ENCODE measurements around the gene GARS1.
A peak's percentile ranks its signal among the peaks of the same experiment; 100 is the strongest.

GARS1 gene, protein sequence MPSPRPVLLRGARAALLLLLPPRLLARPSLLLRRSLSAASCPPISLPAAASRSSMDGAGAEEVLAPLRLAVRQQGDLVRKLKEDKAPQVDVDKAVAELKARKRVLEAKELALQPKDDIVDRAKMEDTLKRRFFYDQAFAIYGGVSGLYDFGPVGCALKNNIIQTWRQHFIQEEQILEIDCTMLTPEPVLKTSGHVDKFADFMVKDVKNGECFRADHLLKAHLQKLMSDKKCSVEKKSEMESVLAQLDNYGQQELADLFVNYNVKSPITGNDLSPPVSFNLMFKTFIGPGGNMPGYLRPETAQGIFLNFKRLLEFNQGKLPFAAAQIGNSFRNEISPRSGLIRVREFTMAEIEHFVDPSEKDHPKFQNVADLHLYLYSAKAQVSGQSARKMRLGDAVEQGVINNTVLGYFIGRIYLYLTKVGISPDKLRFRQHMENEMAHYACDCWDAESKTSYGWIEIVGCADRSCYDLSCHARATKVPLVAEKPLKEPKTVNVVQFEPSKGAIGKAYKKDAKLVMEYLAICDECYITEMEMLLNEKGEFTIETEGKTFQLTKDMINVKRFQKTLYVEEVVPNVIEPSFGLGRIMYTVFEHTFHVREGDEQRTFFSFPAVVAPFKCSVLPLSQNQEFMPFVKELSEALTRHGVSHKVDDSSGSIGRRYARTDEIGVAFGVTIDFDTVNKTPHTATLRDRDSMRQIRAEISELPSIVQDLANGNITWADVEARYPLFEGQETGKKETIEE

DNA sequence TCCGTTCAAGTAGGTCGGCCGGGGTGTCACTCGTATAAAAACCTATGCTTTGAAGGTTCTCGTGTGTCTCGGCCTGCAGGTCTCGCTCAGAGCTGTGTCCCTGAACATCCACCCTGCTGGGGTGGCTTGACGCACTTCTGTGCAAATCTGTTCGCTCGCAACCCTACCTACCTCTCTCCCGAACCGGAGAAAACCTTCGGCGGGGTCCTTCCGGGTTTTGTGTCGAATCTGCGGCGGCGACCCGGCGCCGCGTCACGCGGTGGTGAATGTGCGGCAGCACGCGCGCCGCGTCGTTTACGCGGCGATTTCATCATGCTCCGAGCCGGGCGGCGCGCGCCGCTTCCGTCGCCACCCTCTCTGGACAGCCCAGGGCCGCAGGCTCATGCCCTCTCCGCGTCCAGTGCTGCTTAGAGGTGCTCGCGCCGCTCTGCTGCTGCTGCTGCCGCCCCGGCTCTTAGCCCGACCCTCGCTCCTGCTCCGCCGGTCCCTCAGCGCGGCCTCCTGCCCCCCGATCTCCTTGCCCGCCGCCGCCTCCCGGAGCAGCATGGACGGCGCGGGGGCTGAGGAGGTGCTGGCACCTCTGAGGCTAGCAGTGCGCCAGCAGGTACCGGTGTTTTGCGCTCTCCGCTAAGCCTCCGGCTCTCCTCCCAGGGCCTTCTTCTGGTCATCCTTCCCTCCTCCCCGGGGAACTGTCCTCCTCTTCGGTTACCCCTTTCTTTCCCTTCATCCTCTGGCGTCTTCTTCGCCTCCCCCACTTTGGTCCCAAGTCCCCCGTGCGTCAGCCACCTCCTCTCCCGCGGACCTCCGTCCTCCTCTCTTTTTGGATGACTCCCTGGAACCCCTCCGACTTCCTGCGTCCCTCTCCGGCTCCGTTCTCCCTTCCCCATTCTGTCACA is at the start of gene GARS1:
GARS1 (plus strand) TSS at position 339 of the 896 bp plus-strand sequence; CDS start at position 383, 44 bp downstream.
- H3K36me3 ChIP-seq (ENCODE audit: control insufficient read depth, insufficient read depth, low read length) = peaks cover under 1% of the 10 kb centered on the region
- peak within 1 kb of the TSS; percentile 99 for H3K9ac ChIP-seq (ENCODE audit: low read depth, low read length)
- no peaks in the 10 kb centered on the region for H3K4me1 ChIP-seq (ENCODE audit: control insufficient read depth, insufficient read depth, low read length)

DNA sequence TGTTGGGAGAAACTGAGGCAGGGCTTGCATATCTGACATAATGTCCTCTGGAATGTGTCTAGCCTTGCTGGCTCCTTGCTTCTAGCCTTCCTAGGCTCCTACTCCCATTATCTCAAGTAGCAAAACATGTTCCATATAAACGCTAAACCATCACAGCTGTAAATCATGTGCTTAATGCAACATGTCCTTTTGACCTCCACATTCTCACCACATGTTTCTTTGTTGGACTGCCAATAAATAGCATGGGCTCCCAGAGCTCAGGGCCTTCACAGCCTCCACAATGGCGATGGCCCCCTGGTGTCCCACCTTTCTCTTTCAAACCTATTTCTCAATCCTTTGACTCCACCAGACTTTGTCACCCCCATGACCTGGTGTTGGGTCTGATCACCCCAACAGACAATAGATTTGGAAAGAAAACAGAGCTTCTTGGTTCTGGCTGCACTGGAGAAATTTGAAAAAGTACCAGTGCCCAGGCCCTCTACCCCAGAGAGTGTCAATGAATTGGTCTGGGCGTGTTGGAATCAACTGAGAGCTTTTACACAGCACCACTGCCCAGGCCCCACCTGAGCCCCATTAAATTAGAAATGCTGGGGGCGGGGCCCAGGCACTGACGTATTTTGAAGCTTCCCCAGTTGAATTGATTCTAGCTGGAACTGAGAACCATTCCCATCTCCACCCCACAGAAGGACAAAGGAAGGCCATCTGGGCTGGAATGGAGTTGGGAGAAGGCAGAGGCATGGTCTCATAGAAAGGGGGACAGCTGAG is 48.7 kb upstream of the GARS1 start:
- Histone ChIP-seq H3K4me3 (ENCODE audit: low read depth, low read length) (no peak overlapping the region), H3K9me3 (ENCODE audit: control insufficient read depth, insufficient read depth, low read length) (no peaks in the 10 kb centered on the region), H3K9ac (ENCODE audit: low read depth, low read length) (no peak overlapping the region), H3K36me3 (ENCODE audit: control insufficient read depth, insufficient read depth, low read length) (no peaks in the 10 kb centered on the region), H3K4me1 (ENCODE audit: control insufficient read depth, insufficient read depth, low read length) (peaks cover 10% of the 10 kb centered on the region), H3K27me3 (ENCODE audit: control insufficient read depth, insufficient read depth, low read length) (no peaks in the 10 kb centered on the region)

More for the DNA sequence above, at the start of gene GARS1:
- Histone ChIP-seq H3K9me3 (ENCODE audit: control insufficient read depth, insufficient read depth, low read length) (no peaks in the 10 kb centered on the region), H3K27me3 (ENCODE audit: control insufficient read depth, insufficient read depth, low read length) (no peaks in the 10 kb centered on the region), H3K4me3 (ENCODE audit: low read depth, low read length) (peak within 1 kb of the TSS; percentile 99)

GRCh38 chr7:30546596-30546995 is 48.1 kb upstream of the GARS1 start:
- H3K27me3 ChIP-seq (ENCODE audit: control insufficient read depth, insufficient read depth, low read length) = no peaks in the 10 kb centered on the region
- H3K4me3 ChIP-seq (ENCODE audit: low read depth, low read length) = no peak overlapping the region
- peaks cover 10% of the 10 kb centered on the region for H3K4me1 ChIP-seq (ENCODE audit: control insufficient read depth, insufficient read depth, low read length)
- H3K9me3 ChIP-seq (ENCODE audit: control insufficient read depth, insufficient read depth, low read length) = no peaks in the 10 kb centered on the region
- H3K36me3 ChIP-seq (ENCODE audit: control insufficient read depth, insufficient read depth, low read length) = no peaks in the 10 kb centered on the region
- no peak overlapping the region for H3K9ac ChIP-seq (ENCODE audit: low read depth, low read length)

DNA sequence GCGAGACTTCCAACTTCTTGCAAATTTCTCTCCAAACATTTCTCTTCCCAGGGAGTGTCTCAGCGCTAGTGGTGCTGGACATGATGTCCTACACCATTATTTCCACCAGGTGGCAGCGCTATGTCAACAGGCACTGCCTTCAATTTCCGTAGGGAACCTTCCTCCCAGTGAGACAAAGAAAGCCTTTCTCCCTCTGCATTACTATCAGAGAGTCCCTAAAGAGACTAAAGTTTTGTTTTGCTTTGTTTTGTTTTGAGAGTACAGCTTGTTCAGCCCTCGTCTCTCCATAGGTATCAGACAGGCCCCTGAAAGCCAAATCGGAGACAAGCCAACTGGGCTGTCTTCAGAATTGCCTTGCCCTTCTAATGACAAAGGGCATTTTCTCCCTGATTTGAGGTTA is 45.8 kb upstream of the GARS1 start:
- Histone ChIP-seq H3K36me3 (ENCODE audit: control insufficient read depth, insufficient read depth, low read length) (no peaks in the 10 kb centered on the region), H3K9ac (ENCODE audit: low read depth, low read length) (no peak overlapping the region), H3K9me3 (ENCODE audit: control insufficient read depth, insufficient read depth, low read length) (no peaks in the 10 kb centered on the region), H3K4me1 (ENCODE audit: control insufficient read depth, insufficient read depth, low read length) (peaks cover 10% of the 10 kb centered on the region), H3K4me3 (ENCODE audit: low read depth, low read length) (no peak overlapping the region), H3K27me3 (ENCODE audit: control insufficient read depth, insufficient read depth, low read length) (no peaks in the 10 kb centered on the region)

DNA sequence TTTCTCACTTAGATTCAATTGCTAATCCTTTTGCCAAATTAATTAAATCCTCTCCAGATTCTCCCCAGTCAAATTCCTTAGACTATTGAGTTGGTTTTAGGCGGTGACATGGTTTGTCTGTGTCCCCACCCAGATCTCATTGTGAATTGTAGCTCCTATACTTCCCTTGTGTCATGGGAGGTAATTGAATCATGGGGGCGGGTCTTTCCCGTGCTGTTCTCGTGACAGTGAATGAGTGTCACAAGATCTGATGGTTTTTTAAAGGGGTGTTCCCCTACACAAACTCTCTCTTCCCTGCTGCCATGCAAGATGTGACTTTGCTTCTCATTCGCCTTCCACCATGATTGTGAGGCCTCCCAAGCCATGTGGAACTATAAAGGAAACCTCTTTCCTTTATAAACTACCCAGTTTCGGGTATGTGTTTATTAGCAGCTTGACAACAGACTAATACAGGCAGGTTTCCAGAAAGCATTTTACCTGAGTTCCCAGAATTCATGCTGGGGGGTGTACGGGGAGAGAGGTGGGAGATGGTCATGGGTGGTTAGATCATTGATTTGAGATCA is 44.7 kb upstream of the GARS1 start:
- Histone ChIP-seq H3K9ac (ENCODE audit: low read depth, low read length) (no peak overlapping the region), H3K27me3 (ENCODE audit: control insufficient read depth, insufficient read depth, low read length) (no peaks in the 10 kb centered on the region), H3K4me3 (ENCODE audit: low read depth, low read length) (no peak overlapping the region), H3K9me3 (ENCODE audit: control insufficient read depth, insufficient read depth, low read length) (no peaks in the 10 kb centered on the region), H3K36me3 (ENCODE audit: control insufficient read depth, insufficient read depth, low read length) (no peaks in the 10 kb centered on the region), H3K4me1 (ENCODE audit: control insufficient read depth, insufficient read depth, low read length) (peaks cover 10% of the 10 kb centered on the region)

GRCh38 chr7:30552330-30552729 is 42.3 kb upstream of the GARS1 start:
- Histone ChIP-seq H3K4me3 (ENCODE audit: low read depth, low read length) (no peak overlapping the region), H3K36me3 (ENCODE audit: control insufficient read depth, insufficient read depth, low read length) (no peaks in the 10 kb centered on the region), H3K27me3 (ENCODE audit: control insufficient read depth, insufficient read depth, low read length) (no peaks in the 10 kb centered on the region), H3K4me1 (ENCODE audit: control insufficient read depth, insufficient read depth, low read length) (peaks cover 14% of the 10 kb centered on the region), H3K9ac (ENCODE audit: low read depth, low read length) (no peak overlapping the region), H3K9me3 (ENCODE audit: control insufficient read depth, insufficient read depth, low read length) (no peaks in the 10 kb centered on the region)

- no peaks in the 10 kb centered on the region for H3K27me3 ChIP-seq (ENCODE audit: control insufficient read depth, insufficient read depth, low read length)
- H3K36me3 ChIP-seq (ENCODE audit: control insufficient read depth, insufficient read depth, low read length) = no peaks in the 10 kb centered on the region
- H3K9ac ChIP-seq (ENCODE audit: low read depth, low read length) = no peak overlapping the region
- H3K4me3 ChIP-seq (ENCODE audit: low read depth, low read length) = no peak overlapping the region
- no peaks in the 10 kb centered on the region for H3K9me3 ChIP-seq (ENCODE audit: control insufficient read depth, insufficient read depth, low read length)
- H3K4me1 ChIP-seq (ENCODE audit: control insufficient read depth, insufficient read depth, low read length) = peaks cover 14% of the 10 kb centered on the region
These were observed 41.5 kb upstream of the GARS1 start for GRCh38 chr7:30553141-30553540.

DNA sequence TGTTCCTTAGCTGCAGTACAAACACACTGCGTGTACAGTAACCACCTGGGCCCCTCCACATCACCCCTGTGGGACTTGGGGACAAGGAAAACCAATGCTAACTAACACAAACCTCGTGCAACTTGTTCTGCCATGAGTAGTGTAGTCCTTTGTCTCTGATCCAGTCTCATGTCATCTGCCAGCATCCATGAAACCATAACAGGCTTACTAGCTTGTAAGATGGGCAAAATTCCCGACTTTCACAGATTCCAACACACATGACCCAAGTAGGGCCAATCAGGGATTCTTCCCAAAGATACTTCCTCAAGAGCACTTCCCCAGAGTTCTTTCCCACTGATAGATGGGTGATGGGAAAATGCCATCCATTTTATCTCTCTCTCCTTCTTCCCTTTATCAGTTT is 41.1 kb upstream of the GARS1 start:
- no peak overlapping the region for H3K9ac ChIP-seq (ENCODE audit: low read depth, low read length)
- H3K9me3 ChIP-seq (ENCODE audit: control insufficient read depth, insufficient read depth, low read length) = no peaks in the 10 kb centered on the region
- H3K4me3 ChIP-seq (ENCODE audit: low read depth, low read length) = no peak overlapping the region
- peaks cover 13% of the 10 kb centered on the region for H3K4me1 ChIP-seq (ENCODE audit: control insufficient read depth, insufficient read depth, low read length)
- no peaks in the 10 kb centered on the region for H3K36me3 ChIP-seq (ENCODE audit: control insufficient read depth, insufficient read depth, low read length)
- no peaks in the 10 kb centered on the region for H3K27me3 ChIP-seq (ENCODE audit: control insufficient read depth, insufficient read depth, low read length)

DNA sequence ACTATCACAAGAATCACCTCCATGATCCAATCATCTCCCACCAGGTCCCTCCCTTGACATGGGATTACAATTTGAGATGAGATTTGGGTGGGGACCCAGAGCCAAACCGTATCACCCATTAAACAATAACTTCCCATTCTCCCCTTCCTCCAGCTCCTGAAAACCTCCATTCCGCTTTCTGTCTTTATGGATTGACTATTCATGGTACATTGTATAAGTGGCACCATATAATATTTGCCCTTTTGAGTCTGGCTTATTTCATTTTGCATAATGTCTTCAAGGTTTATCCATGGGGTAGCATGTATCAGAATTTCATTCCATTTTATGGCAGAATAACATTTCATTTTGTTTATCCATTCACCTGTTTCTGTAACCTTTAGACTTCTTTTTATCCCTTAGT is 39.2 kb upstream of the GARS1 start:
- Histone ChIP-seq H3K4me1 (ENCODE audit: control insufficient read depth, insufficient read depth, low read length) (peaks cover 9% of the 10 kb centered on the region), H3K4me3 (ENCODE audit: low read depth, low read length) (no peak overlapping the region), H3K36me3 (ENCODE audit: control insufficient read depth, insufficient read depth, low read length) (no peaks in the 10 kb centered on the region), H3K9me3 (ENCODE audit: control insufficient read depth, insufficient read depth, low read length) (no peaks in the 10 kb centered on the region), H3K27me3 (ENCODE audit: control insufficient read depth, insufficient read depth, low read length) (no peaks in the 10 kb centered on the region), H3K9ac (ENCODE audit: low read depth, low read length) (no peak overlapping the region)

GRCh38 chr7:30556840-30557239 is 37.8 kb upstream of the GARS1 start:
- Histone ChIP-seq H3K9me3 (ENCODE audit: control insufficient read depth, insufficient read depth, low read length) (no peaks in the 10 kb centered on the region), H3K9ac (ENCODE audit: low read depth, low read length) (no peak overlapping the region), H3K4me1 (ENCODE audit: control insufficient read depth, insufficient read depth, low read length) (peaks cover 9% of the 10 kb centered on the region), H3K4me3 (ENCODE audit: low read depth, low read length) (peak overlapping the region; percentile 4), H3K36me3 (ENCODE audit: control insufficient read depth, insufficient read depth, low read length) (no peaks in the 10 kb centered on the region), H3K27me3 (ENCODE audit: control insufficient read depth, insufficient read depth, low read length) (no peaks in the 10 kb centered on the region)

- Histone ChIP-seq H3K9me3 (ENCODE audit: control insufficient read depth, insufficient read depth, low read length) (no peaks in the 10 kb centered on the region), H3K9ac (ENCODE audit: low read depth, low read length) (no peak overlapping the region), H3K4me1 (ENCODE audit: control insufficient read depth, insufficient read depth, low read length) (peaks cover 9% of the 10 kb centered on the region)
These were observed 37.4 kb upstream of the GARS1 start for GRCh38 chr7:30557245-30557644.

More at GRCh38 chr7:30557245-30557644, 37.4 kb upstream of the GARS1 start:
- no peak overlapping the region for H3K4me3 ChIP-seq (ENCODE audit: low read depth, low read length)
- H3K27me3 ChIP-seq (ENCODE audit: control insufficient read depth, insufficient read depth, low read length) = no peaks in the 10 kb centered on the region
- H3K36me3 ChIP-seq (ENCODE audit: control insufficient read depth, insufficient read depth, low read length) = no peaks in the 10 kb centered on the region
